Adrenal gland (tissue), 5 donors: ENCODE measurements around the gene TMCC1.

Experiments
- CTCF ChIP-seq, 6 experiments: fragments of 450-650 bp in 4 of 6; fragments of 200-600 bp in 2 of 6; sonication (generic) in 1 of 6; IDR thresholded peaks; 1 replicate in 5 of 6; 2 replicates in 1 of 6; pipeline versions ENCODE4 v1.5.1 to v1.8.0; 2016 to 2021; ENCODE audit warnings: antibody characterized with exemption in 6 of 6, mild to moderate bottlenecking in 2 of 6, moderate library complexity in 1 of 6
- POLR2A ChIP-seq, 2 donors: fragments of 450-650 bp; IDR thresholded peaks; one replicate each; pipeline ENCODE4 v1.6.1; 2017; ENCODE audit warnings: antibody characterized with exemption in 2 of 2, mild to moderate bottlenecking in 2 of 2, moderate library complexity in 1 of 2
- donor health status: DM: no; HTN: no; CAD: no.

- TF ChIP-seq CTCF (IDR thresholded peaks at IDR 0.05) (no peak), POLR2A (IDR thresholded peaks at IDR 0.05) (no peak)
Observed at GRCh38 chr3:129854460-129854859, 39.1 kb downstream of the TMCC1 start.
